Dedifferentiated amniotic fluid mesenchymal stem cell (primary cell): ENCODE data around the gene ATXN2L.
"Not testable (repeated sequence)": the region's sequence is repeated elsewhere in the genome, so short reads cannot be mapped to it uniquely, and the experiment has no call there.

Source experiments
- DNase-seq: peaks from one replicate; pipeline ENCODE4 v3.0.0-alpha.2; 2016; ENCODE audit errors: extremely low spot score

The ATXN2L gene

GRCh38 chr16:28867241-28867640, 44.4 kb downstream of the ATXN2L start:
- DNase-seq: no peak

- peak; percentile 10 for DNase-seq
These were observed 44.8 kb downstream of the ATXN2L start for GRCh38 chr16:28867646-28868045.

GRCh38 chr16:28869201-28869600, 46.4 kb downstream of the ATXN2L start:
- no peak for DNase-seq

- no peak for DNase-seq
These were observed 50.2 kb downstream of the ATXN2L start for GRCh38 chr16:28872952-28873351.

GRCh38 chr16:28873543-28874201, 50.9 kb downstream of the ATXN2L start:
- DNase-seq: peak; percentile 14

- DNase-seq: no peak
These were observed 51.6 kb downstream of the ATXN2L start for GRCh38 chr16:28874406-28874805.

- no peak for DNase-seq
These were observed 52.6 kb downstream of the ATXN2L start for GRCh38 chr16:28875134-28876018.

GRCh38 chr16:28876019-28876659, 53.3 kb downstream of the ATXN2L start:
- no peak for DNase-seq

GRCh38 chr16:28876973-28877654, 54.3 kb downstream of the ATXN2L start:
- no peak for DNase-seq

GRCh38 chr16:28877655-28878000, 54.8 kb downstream of the ATXN2L start:
- DNase-seq: no peak

GRCh38 chr16:28878083-28878926, 55.5 kb downstream of the ATXN2L start, which contains the start of gene ATP2A1:
Gene ATP2A1 (plus strand): TSS chr16:28878488. CDS start chr16:28878672, 184 bp downstream.
- DNase-seq: no peak

- no peak for DNase-seq
These were observed 56.6 kb downstream of the ATXN2L start for GRCh38 chr16:28879261-28879840.

GRCh38 chr16:28879841-28880588, 57.2 kb downstream of the ATXN2L start:
- DNase-seq: peak; percentile 73

- no peak for DNase-seq
These were observed 57.8 kb downstream of the ATXN2L start for GRCh38 chr16:28880589-28880915.

- DNase-seq: no peak
These were observed 58.2 kb downstream of the ATXN2L start for GRCh38 chr16:28880955-28881354.

- DNase-seq: not testable (repeated sequence)
These were observed 58.8 kb downstream of the ATXN2L start for GRCh38 chr16:28881565-28881964.

GRCh38 chr16:28882551-28883160, 59.9 kb downstream of the ATXN2L start:
- no peak for DNase-seq

GRCh38 chr16:28883221-28883996, 60.6 kb downstream of the ATXN2L start:
- DNase-seq: no peak

GRCh38 chr16:28884045-28884444, 61.2 kb downstream of the ATXN2L start:
- DNase-seq: no peak
